Endothelial cell of umbilical vein (primary cell): ENCODE measurements around the gene PTN. TPM values are rescaled to one million over a fixed set of nuclear protein-coding genes. Genes with fewer than 3 reads are reported as not detected.

Source experiments
- BruUV-seq: library from RNA; stranded (reverse); fragments of 400-500 nt; replicated peaks from 2 replicates; lab custom pipeline; 2021; lab: Mats Ljungman, UMichigan
- CTCF ChIA-PET: fragments of 300-600, 350-600 bp; sonication (Branson Sonifier 250); formaldehyde crosslinking; loops from one replicate; lab custom pipeline; 2021; ENCODE audit warnings: antibody characterized with exemption, inconsistent platforms; lab: Charles Lee
- POLR2A ChIA-PET: fragments of 300-600, 350-600 bp; sonication (Branson Sonifier 250); formaldehyde crosslinking; loops from one replicate; lab custom pipeline; 2021; ENCODE audit warnings: antibody characterized with exemption, inconsistent platforms; lab: Charles Lee
- DNase-seq: peaks from one replicate; pipeline ENCODE4 v3.0.0-alpha.2; 2011; ENCODE audit warnings: low read depth, low spot score
- FAIRE-seq: peaks from 2 replicates; lab custom pipeline; 2011; peaks lifted over from hg19 to GRCh38; lab: Jason Lieb, UNC
- H2AFZ ChIP-seq: 2 replicates; pipeline ENCODE4 v1.6.0; 2012; ENCODE audit warnings: low read depth, low read length, control low read depth, inconsistent platforms
- H3K27ac ChIP-seq: 2 replicates; pipeline ENCODE4 v1.5.1; 2011; ENCODE audit warnings: low read depth, mild to moderate bottlenecking, control low read depth, low read length, moderate library complexity; ENCODE audit not compliant: insufficient read depth
- H3K27me3 ChIP-seq, 2 experiments: 2 replicates each; pipeline versions ENCODE4 v1.6.0 to v1.6.1; 2011; ENCODE audit warnings: low read length in 2 of 2, mixed read lengths in 1 of 2; ENCODE audit not compliant: control insufficient read depth in 2 of 2, insufficient read depth in 2 of 2
- H3K36me3 ChIP-seq, 2 experiments: 2 replicates in 1 of 2; 3 replicates in 1 of 2; pipeline ENCODE4 v1.5.1; 2011; ENCODE audit warnings: low read length in 2 of 2, mild to moderate bottlenecking in 1 of 2, moderate library complexity in 1 of 2; ENCODE audit not compliant: control insufficient read depth in 2 of 2, insufficient read depth in 2 of 2; ENCODE audit errors: extremely low read depth in 1 of 2
- H3K4me1 ChIP-seq: 3 replicates; pipeline ENCODE4 v1.5.1; 2011; ENCODE audit warnings: mild to moderate bottlenecking, low read length; ENCODE audit not compliant: control insufficient read depth, insufficient read depth; ENCODE audit errors: extremely low read depth
- H3K4me2 ChIP-seq: 2 replicates; pipeline ENCODE4 v1.6.1; 2011; ENCODE audit warnings: low read length, control low read depth, mixed read lengths; ENCODE audit not compliant: insufficient read depth
- H3K4me3 ChIP-seq, 3 experiments: fragments of 200-600 bp in 1 of 3; sonication (generic), shearing (Covaris generic) in 1 of 3; replicated peaks in 1 of 3; 2 replicates each; pipeline ENCODE4 v1.5.1; 2011 to 2016; ENCODE audit warnings: control low read depth in 3 of 3, low read length in 3 of 3, mild to moderate bottlenecking in 2 of 3, inconsistent platforms in 1 of 3, low read depth in 1 of 3, moderate library complexity in 1 of 3; ENCODE audit not compliant: insufficient read depth in 1 of 3
- H3K79me2 ChIP-seq: 2 replicates; pipeline ENCODE4 v1.6.0; 2012; ENCODE audit warnings: low read length, inconsistent platforms; ENCODE audit not compliant: control insufficient read depth, insufficient read depth
- H3K9ac ChIP-seq: replicated peaks from 2 replicates; pipeline ENCODE3; 2011; ENCODE audit warnings: low read length, control low read depth; ENCODE audit not compliant: insufficient read depth; ENCODE audit errors: extremely low read depth
- H3K9me1 ChIP-seq: replicated peaks from 3 replicates; pipeline ENCODE4 v1.6.0; 2011; ENCODE audit warnings: mild to moderate bottlenecking, low read length; ENCODE audit not compliant: control insufficient read depth, insufficient read depth; ENCODE audit errors: extremely low read depth
- H3K9me3 ChIP-seq: replicated peaks from 2 replicates; pipeline ENCODE4 v1.5.1; 2012; ENCODE audit warnings: low read length, inconsistent platforms; ENCODE audit not compliant: control insufficient read depth, insufficient read depth
- H4K20me1 ChIP-seq: replicated peaks from 2 replicates; pipeline ENCODE3; 2011; ENCODE audit warnings: mild to moderate bottlenecking, low read length; ENCODE audit not compliant: control insufficient read depth, insufficient read depth; ENCODE audit errors: extremely low read depth
- EZH2 ChIP-seq: IDR thresholded peaks from 2 replicates; pipeline ENCODE4 v1.6.1; 2012; ENCODE audit warnings: borderline replicate concordance, low read depth, mild to moderate bottlenecking, moderate library complexity, low read length, inconsistent platforms; ENCODE audit not compliant: severe bottlenecking
- FOS ChIP-seq: IDR thresholded peaks from 2 replicates; pipeline ENCODE4 v1.6.1; 2011; ENCODE audit warnings: mild to moderate bottlenecking, low read length, moderate library complexity, borderline replicate concordance; ENCODE audit not compliant: insufficient read depth
- GATA2 ChIP-seq: IDR thresholded peaks from 2 replicates; pipeline ENCODE4 v1.7.0; 2011; ENCODE audit warnings: low read depth, mild to moderate bottlenecking, moderate library complexity, mixed read lengths, low read length; ENCODE audit not compliant: insufficient read length, insufficient read depth
- JUN ChIP-seq: IDR thresholded peaks from 2 replicates; pipeline ENCODE4 v1.6.1; 2011; ENCODE audit warnings: borderline replicate concordance, low read depth; ENCODE audit not compliant: insufficient read length, insufficient read depth
- MAX ChIP-seq: IDR thresholded peaks from 2 replicates; pipeline ENCODE4 v1.6.1; 2011; ENCODE audit not compliant: insufficient read depth, insufficient read length
- MYC ChIP-seq: IDR thresholded peaks from one replicate; pipeline ENCODE4 v1.6.1; 2011; ENCODE audit warnings: mild to moderate bottlenecking, low read depth, low read length
- POLR2A ChIP-seq: IDR thresholded peaks from 2 replicates; pipeline ENCODE4 v1.6.1; 2012; ENCODE audit warnings: low read depth, mild to moderate bottlenecking, control low read depth, low read length
- POLR2AphosphoS5 ChIP-seq: IDR thresholded peaks from 2 replicates; pipeline ENCODE4 v1.6.1; 2012; ENCODE audit warnings: low read depth, mild to moderate bottlenecking, control low read depth, low read length, moderate library complexity; ENCODE audit not compliant: insufficient read depth
- dilution Hi-C: fragments of 300-500 bp; cut with MboI; formaldehyde crosslinking; loops from one replicate; pipeline ENCODE4 v1.15.0; 2019; ENCODE audit warnings: low sequenced_read_pairs; ENCODE audit not compliant: extremely low pct_ligation_motif_present
- intact Hi-C: fragments of 100-400 bp; cut with micrococcal nuclease; formaldehyde crosslinking; loops from one replicate; pipeline ENCODE4 v1.10.0; 2022
- polyA plus RNA-seq, 4 experiments: library from polyadenylated mRNA; depleted of rRNA in 3 of 4; stranded (reverse) in 3 of 4; unstranded in 1 of 4; fragments of >200 nt; gene quantifications; 2 replicates each; pipeline versions ENCODE4 v1.2.1 to v1.2.3, GENCODE V29; 2011 to 2012; ENCODE audit warnings: missing spikeins in 1 of 4
- total RNA-seq: library from RNA; stranded (reverse); gene quantifications from 2 replicates; pipeline ENCODE4 v1.2.3, GENCODE V29; 2021
- TF ChIP-seq, protein P1 (sequence below), 2 donors: IDR thresholded peaks; 1 replicate in 1 of 2; 2 replicates in 1 of 2; pipeline ENCODE4 v1.5.1; 2011; ENCODE audit warnings: low read length in 2 of 2, mild to moderate bottlenecking in 2 of 2, moderate library complexity in 2 of 2, control low read depth in 1 of 2, inconsistent platforms in 1 of 2, low read depth in 1 of 2; ENCODE audit not compliant: insufficient read depth in 1 of 2; ENCODE audit errors: extremely low read depth in 1 of 2

Gene PTN
- total and polyA plus RNA-seq, 2 donors (not counting 3 experiments of a cell fraction or from before 2014, with no cell fraction given) = 0.07 TPM; not detected in 1

GRCh38 chr7:137386966-137387365 is 43.4 kb upstream of the PTN start:
- dilution Hi-C loops = no loop called here
- no peak for DNase-seq
- no peak for FAIRE-seq
- Histone ChIP-seq H3K27me3 (no peaks in the 10 kb centered on the region), H3K36me3 (no peaks in the 10 kb centered on the region), H3K27ac (no peak overlapping the region), H3K4me3 (no peak overlapping the region), H2AFZ (no peak overlapping the region), H3K9me1 (no peaks in the 10 kb centered on the region), H3K9me3 (no peaks in the 10 kb centered on the region), H3K9ac (no peak overlapping the region), H3K79me2 (no peaks in the 10 kb centered on the region), H4K20me1 (no peaks in the 10 kb centered on the region), H3K4me1 (no peaks in the 10 kb centered on the region), H3K4me2 (no peak overlapping the region)
- no TSS peak for BruUV-seq
- POLR2A ChIA-PET = no interaction called here
- TF ChIP-seq POLR2A = no peak
- TF ChIP-seq FOS = no peak
- TF ChIP-seq, protein P1, sequence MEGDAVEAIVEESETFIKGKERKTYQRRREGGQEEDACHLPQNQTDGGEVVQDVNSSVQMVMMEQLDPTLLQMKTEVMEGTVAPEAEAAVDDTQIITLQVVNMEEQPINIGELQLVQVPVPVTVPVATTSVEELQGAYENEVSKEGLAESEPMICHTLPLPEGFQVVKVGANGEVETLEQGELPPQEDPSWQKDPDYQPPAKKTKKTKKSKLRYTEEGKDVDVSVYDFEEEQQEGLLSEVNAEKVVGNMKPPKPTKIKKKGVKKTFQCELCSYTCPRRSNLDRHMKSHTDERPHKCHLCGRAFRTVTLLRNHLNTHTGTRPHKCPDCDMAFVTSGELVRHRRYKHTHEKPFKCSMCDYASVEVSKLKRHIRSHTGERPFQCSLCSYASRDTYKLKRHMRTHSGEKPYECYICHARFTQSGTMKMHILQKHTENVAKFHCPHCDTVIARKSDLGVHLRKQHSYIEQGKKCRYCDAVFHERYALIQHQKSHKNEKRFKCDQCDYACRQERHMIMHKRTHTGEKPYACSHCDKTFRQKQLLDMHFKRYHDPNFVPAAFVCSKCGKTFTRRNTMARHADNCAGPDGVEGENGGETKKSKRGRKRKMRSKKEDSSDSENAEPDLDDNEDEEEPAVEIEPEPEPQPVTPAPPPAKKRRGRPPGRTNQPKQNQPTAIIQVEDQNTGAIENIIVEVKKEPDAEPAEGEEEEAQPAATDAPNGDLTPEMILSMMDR (IDR thresholded peaks at IDR 0.05; ENCODE audit: extremely low read depth in 1 of 2, insufficient read depth in 1 of 2, low read depth in 1 of 2, low read length in 2 of 2) = no peak
- no peak for TF ChIP-seq POLR2AphosphoS5
- no peak for TF ChIP-seq MAX
- no peak for TF ChIP-seq JUN
- no peak for TF ChIP-seq EZH2
- no peak for TF ChIP-seq GATA2
- no peak for TF ChIP-seq MYC
- intact Hi-C loops = loop anchor here (10.0 kb wide), 1 partner anchor 208 kb away; no protein-coding TSS in a partner anchor
- CTCF ChIA-PET = no interaction called here
